PC-3 (cell line): ENCODE data around the gene PLCD1.

ENCODE experiments used
- CTCF ChIP-seq: fragments of 300-600 bp; sonication (generic); conservative IDR thresholded peaks from 2 replicates; pipeline ENCODE4 v1.5.1; 2017; ENCODE audit warnings: antibody characterized with exemption, low read depth, mild to moderate bottlenecking, low read length
- EZH2 ChIP-seq: fragments of 300-600 bp; sonication (generic); IDR thresholded peaks from one replicate; pipeline ENCODE4 v1.6.1; 2017; ENCODE audit warnings: antibody characterized with exemption, mild to moderate bottlenecking, low read length; ENCODE audit not compliant: unreplicated experiment
- EZH2phosphoT487 ChIP-seq: fragments of 300-600 bp; sonication (generic); IDR thresholded peaks from 2 replicates; pipeline ENCODE4 v1.6.1; 2018; ENCODE audit warnings: mild to moderate bottlenecking, antibody characterized with exemption, low read length, borderline replicate concordance

- TF ChIP-seq CTCF, result no peak
- TF ChIP-seq EZH2, result no peak
- TF ChIP-seq EZH2phosphoT487, result no peak
Measured at GRCh38 chr3:38022301-38022700, 7.1 kb downstream of the PLCD1 start.
